Kidney (tissue), 14 donors: Measurements from ENCODE around the gene MPPED1. TPM values are rescaled to one million over a fixed set of nuclear protein-coding genes. Genes with fewer than 3 reads are reported as not detected.

Source experiments
- DNase-seq, 5 donors: peaks; one replicate each; pipeline ENCODE4 v3.0.0-alpha.2; 2013 to 2020
- FAIRE-seq: peaks from 2 replicates; lab custom pipeline; 2012; peaks lifted over from hg19 to GRCh38; lab: Jason Lieb, UNC
- H3K27ac ChIP-seq, 2 donors: one replicate each; pipeline ENCODE4 v1.7.0; 2013; ENCODE audit warnings: low read depth in 2 of 2, low read length in 2 of 2, inconsistent platforms in 1 of 2
- H3K27me3 ChIP-seq: one replicate; pipeline ENCODE4 v1.7.1; 2013; ENCODE audit warnings: low read length, inconsistent platforms; ENCODE audit not compliant: control insufficient read depth, insufficient read depth
- H3K36me3 ChIP-seq, 3 donors: one replicate each; pipeline versions ENCODE4 v1.7.0 to v1.7.1; 2013; ENCODE audit warnings: low read length in 3 of 3, control low read depth in 1 of 3, inconsistent platforms in 1 of 3; ENCODE audit not compliant: insufficient read depth in 3 of 3, control insufficient read depth in 2 of 3
- H3K4me1 ChIP-seq, 3 donors: one replicate each; pipeline versions ENCODE4 v1.7.0 to v1.7.1; 2013; ENCODE audit warnings: low read length in 3 of 3, inconsistent platforms in 1 of 3, low read depth in 1 of 3; ENCODE audit not compliant: control insufficient read depth in 2 of 3, insufficient read depth in 2 of 3
- H3K4me3 ChIP-seq, 3 donors: one replicate each; pipeline versions ENCODE4 v1.7.0 to v1.8.1; 2013; ENCODE audit warnings: low read length in 3 of 3, control low read depth in 1 of 3, inconsistent platforms in 1 of 3
- H3K9ac ChIP-seq, 3 donors: one replicate each; pipeline versions ENCODE4 v1.7.0 to v1.7.1; 2013; ENCODE audit warnings: low read length in 3 of 3, control low read depth in 1 of 3, inconsistent platforms in 1 of 3
- H3K9me3 ChIP-seq, 3 donors: one replicate each; pipeline versions ENCODE4 v1.7.0 to v1.7.1; 2013; ENCODE audit warnings: low read length in 3 of 3, control low read depth in 1 of 3, inconsistent platforms in 1 of 3; ENCODE audit not compliant: control insufficient read depth in 2 of 3, insufficient read depth in 1 of 3
- CTCF ChIP-seq: IDR thresholded peaks from 3 replicates; pipeline ENCODE4 v1.5.1; 2012; ENCODE audit warnings: mild to moderate bottlenecking, moderate library complexity, borderline replicate concordance; ENCODE audit not compliant: insufficient read depth; ENCODE audit errors: extremely low read depth
- intact Hi-C: fragments of 100-400 bp; cut with DNase I; formaldehyde crosslinking; loops from one replicate; pipeline ENCODE4 v1.11.1; 2022
- polyA plus RNA-seq: library from polyadenylated mRNA; stranded (reverse); fragments of 350-450 nt; fragmentation: Illumina TruSeq; extraction: RNeasy Lipid Tissue Mini Kit (QIAGEN cat#74804); gene quantifications from one replicate; pipeline ENCODE4 v1.2.3, GENCODE V29; 2014; ENCODE audit warnings: low read depth, low replicate concordance; ENCODE audit not compliant: insufficient read depth
- total RNA-seq: library from RNA; stranded (reverse); fragmentation: NEBNext Ultra II Directional; extraction: Animal tissue kit (Norgen Biotek cat#: 25700); gene quantifications from one replicate; pipeline ENCODE4 v1.2.1, GENCODE V29; 2021
- donor health status: control.
- donor health status: control.
- donor health status: control.
- donor health status: control.
- donor health status: control.
- donor health status: DM: yes; HTN: yes; CAD: no.
- donor health status: Normal renal cell carcinoma (clear cell type).

Gene MPPED1
- total and polyA plus RNA-seq, 2 donors from 2014 or later: not detected

- TF ChIP-seq CTCF: no peak
- Histone ChIP-seq H3K27ac (no peak overlapping the region), H3K4me1 (peaks cover 0 to 3% (median 0%) of the 10 kb centered on the region in 3 donors), H3K9me3 (peaks cover 0 to 4% (median 0%) of the 10 kb centered on the region in 3 donors), H3K4me3 (no peak overlapping the region), H3K9ac (no peak overlapping the region), H3K27me3 (no peaks in the 10 kb centered on the region), H3K36me3 (no peaks in the 10 kb centered on the region)
- DNase-seq (no peak), FAIRE-seq (no peak)
- intact Hi-C loops: no loop called here
Measured at GRCh38 chr22:43390166-43390565, 21.6 kb upstream of the MPPED1 start.

DNA sequence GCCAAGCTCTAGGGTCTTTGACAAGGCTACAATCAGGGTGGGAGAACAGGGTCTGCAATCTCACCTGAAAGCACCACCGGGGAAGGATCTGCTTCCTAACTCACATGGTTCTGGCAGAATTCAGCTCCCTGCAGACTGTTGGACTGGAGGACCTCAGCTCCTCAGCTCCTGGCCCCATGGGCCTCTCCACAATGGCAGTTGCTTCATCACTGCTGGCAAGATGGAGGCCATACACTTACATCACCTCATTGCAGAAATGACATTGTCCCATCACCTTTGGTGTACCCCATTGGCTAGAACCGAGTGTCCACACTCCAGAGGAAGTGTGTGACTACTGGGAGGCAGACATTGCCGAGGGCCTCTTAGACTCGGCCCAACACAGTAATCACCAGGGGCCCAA, 20.9 kb upstream of the MPPED1 start:
- Histone ChIP-seq H3K9me3 (peaks cover 0 to 4% (median 0%) of the 10 kb centered on the region in 3 donors), H3K4me1 (peaks cover 0 to 1% (median 0%) of the 10 kb centered on the region in 3 donors), H3K27ac (no peak overlapping the region), H3K4me3 (no peak overlapping the region), H3K36me3 (no peaks in the 10 kb centered on the region), H3K9ac (no peak overlapping the region), H3K27me3 (no peaks in the 10 kb centered on the region)
- no peak for FAIRE-seq
- no peak for TF ChIP-seq CTCF
- DNase-seq: peak in 1 of 5 donors; percentile 18
- intact Hi-C loops: no loop called here

DNA sequence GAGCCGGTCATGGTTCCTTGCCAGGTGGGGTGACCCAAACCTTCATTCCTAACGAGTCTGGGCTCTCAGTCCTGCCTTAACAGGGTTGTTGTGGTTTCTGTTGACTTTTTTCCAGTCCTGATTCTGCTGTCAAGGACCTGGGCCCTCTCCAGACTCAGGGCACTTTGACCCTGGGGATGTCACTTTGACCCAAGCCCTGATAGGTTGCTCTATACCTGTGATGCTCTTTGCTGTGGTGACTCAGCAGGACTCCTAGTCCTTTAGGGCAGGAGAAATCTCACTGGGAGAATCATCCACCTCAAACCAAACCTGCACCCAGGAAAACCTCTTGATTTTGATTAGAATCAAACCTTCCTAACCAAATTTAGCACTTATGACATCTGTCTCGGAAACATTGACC, 20.5 kb upstream of the MPPED1 start:
- no peak for TF ChIP-seq CTCF
- intact Hi-C loops: no loop called here
- FAIRE-seq (no peak), DNase-seq (no peak)
- Histone ChIP-seq H3K9me3 (peaks cover 0 to 4% (median 0%) of the 10 kb centered on the region in 3 donors), H3K4me3 (no peak overlapping the region), H3K4me1 (no peaks in the 10 kb centered on the region), H3K27ac (no peak overlapping the region), H3K9ac (no peak overlapping the region), H3K36me3 (no peaks in the 10 kb centered on the region), H3K27me3 (no peaks in the 10 kb centered on the region)
